KOPT-K1 (cell line): Measurements from ENCODE around the gene PJA1.

ENCODE experiments used
- H3K27ac ChIP-seq: fragments of 200-600 bp; sonication (generic); 2 replicates; pipeline ENCODE4 v1.5.1; 2016; ENCODE audit warnings: antibody characterized with exemption, mild to moderate bottlenecking, low read depth, low read length; ENCODE audit not compliant: poor library complexity, severe bottlenecking
- H3K36me3 ChIP-seq: fragments of 200-600 bp; sonication (generic); 2 replicates; pipeline ENCODE4 v1.5.1; 2017; ENCODE audit warnings: antibody characterized with exemption, mild to moderate bottlenecking, low read length, moderate library complexity; ENCODE audit not compliant: insufficient read depth
- H3K9me3 ChIP-seq: fragments of 200-600 bp; sonication (generic); 2 replicates; pipeline ENCODE4 v1.5.1; 2017; ENCODE audit warnings: antibody characterized with exemption, low read length, mild to moderate bottlenecking; ENCODE audit not compliant: insufficient read depth, poor library complexity, severe bottlenecking

The PJA1 gene

DNA sequence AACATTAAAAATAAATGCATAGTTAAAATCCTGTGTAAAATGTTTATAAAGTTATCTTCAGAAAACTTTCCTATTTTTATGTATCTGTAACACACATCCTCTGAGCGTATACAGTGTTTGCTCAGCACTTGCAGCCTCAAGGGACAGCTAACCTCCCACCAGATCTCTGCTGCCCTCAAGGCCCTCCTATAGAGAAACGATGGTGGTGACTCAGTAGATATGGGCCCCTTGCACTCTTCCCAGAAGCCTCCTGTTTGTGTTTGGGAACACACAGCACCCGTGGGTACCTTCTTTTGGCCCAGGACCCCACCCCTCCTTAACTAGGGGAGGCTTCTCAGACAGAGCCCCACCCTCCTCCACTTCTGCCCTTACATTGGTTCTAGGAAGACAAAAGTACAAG, 26.7 kb downstream of the PJA1 start:
- Histone ChIP-seq H3K9me3 (no peaks in the 10 kb centered on the region), H3K36me3 (no peaks in the 10 kb centered on the region), H3K27ac (no peak overlapping the region)

DNA sequence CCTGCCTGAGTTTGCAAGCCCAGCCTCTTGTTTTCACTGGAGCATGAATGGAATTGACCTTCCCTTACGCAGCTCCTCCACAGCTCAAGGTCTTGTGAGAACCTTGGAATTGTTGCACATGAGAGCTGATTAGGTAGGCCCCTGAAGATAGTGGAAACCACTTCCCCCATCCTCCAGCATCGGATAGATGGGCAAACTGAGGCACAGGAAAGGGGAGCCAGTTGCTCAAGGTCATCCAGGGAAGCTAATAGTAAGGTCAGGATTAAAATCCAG, 27.2 kb downstream of the PJA1 start:
- Histone ChIP-seq H3K36me3 (no peaks in the 10 kb centered on the region), H3K9me3 (no peaks in the 10 kb centered on the region), H3K27ac (no peak overlapping the region)

- no peak overlapping the region for H3K27ac ChIP-seq
- H3K9me3 ChIP-seq, result no peaks in the 10 kb centered on the region
Observed at GRCh38 chrX:69137371-69138117, 27.7 kb downstream of the PJA1 start.

GRCh38 chrX:69136546-69137331, 28.5 kb downstream of the PJA1 start:
- H3K27ac ChIP-seq, result no peak overlapping the region
- H3K36me3 ChIP-seq, result no peaks in the 10 kb centered on the region
- no peaks in the 10 kb centered on the region for H3K9me3 ChIP-seq

More at GRCh38 chrX:69137371-69138117, 27.7 kb downstream of the PJA1 start:
- H3K36me3 ChIP-seq, result no peaks in the 10 kb centered on the region

- Histone ChIP-seq H3K9me3 (no peaks in the 10 kb centered on the region), H3K36me3 (no peaks in the 10 kb centered on the region), H3K27ac (no peak overlapping the region)
Observed at GRCh38 chrX:69133921-69134542, 31.2 kb downstream of the PJA1 start.

- H3K9me3 ChIP-seq, result no peaks in the 10 kb centered on the region
- no peaks in the 10 kb centered on the region for H3K36me3 ChIP-seq
- H3K27ac ChIP-seq, result no peak overlapping the region
Observed at GRCh38 chrX:69131886-69132285, 33.4 kb downstream of the PJA1 start.

DNA sequence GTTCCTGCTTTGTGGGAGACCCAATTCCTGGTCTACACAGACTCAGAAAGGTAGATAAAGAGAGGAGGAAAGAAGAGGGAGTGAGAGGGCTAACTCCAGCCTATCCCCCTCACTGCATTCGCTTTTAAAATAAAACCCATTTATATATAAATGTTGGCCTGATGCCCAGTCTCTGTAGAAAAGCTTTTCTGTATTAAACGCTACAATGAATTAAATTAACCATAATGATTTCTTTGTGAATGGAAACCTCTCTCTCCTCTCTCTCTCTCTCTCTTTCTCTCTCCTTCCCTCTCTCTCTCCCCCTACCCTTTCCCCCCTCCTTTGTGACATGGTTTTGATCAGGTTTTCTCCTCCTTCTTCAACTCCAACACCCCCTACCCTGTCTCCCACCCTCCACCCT, 34.8 kb downstream of the PJA1 start:
- Histone ChIP-seq H3K9me3 (no peaks in the 10 kb centered on the region), H3K27ac (no peak overlapping the region)

DNA sequence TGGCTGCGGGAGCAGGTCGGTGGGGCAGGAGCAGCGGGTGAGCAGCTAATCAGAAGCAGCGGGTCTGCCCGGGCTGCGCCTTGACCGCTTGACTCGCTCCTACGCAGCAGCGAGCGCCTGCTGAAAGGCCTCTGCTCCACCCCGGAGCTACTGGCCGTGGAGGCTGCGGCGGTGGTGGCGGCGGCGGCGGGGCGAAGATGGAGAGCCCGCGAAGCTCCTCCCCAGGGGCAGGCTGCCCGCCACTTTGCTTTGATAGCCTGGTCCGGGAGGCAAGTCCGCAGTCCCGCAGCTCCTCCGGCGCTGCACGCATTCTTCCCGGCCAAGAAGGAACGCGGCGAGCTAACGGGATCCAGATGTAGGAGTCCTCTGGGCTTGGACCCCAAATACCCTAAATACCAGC, 36.7 kb downstream of the PJA1 start:
- H3K27ac ChIP-seq, result no peak overlapping the region
- no peaks in the 10 kb centered on the region for H3K9me3 ChIP-seq
- no peaks in the 10 kb centered on the region for H3K36me3 ChIP-seq

More for the DNA sequence above, 34.8 kb downstream of the PJA1 start:
- no peaks in the 10 kb centered on the region for H3K36me3 ChIP-seq

DNA sequence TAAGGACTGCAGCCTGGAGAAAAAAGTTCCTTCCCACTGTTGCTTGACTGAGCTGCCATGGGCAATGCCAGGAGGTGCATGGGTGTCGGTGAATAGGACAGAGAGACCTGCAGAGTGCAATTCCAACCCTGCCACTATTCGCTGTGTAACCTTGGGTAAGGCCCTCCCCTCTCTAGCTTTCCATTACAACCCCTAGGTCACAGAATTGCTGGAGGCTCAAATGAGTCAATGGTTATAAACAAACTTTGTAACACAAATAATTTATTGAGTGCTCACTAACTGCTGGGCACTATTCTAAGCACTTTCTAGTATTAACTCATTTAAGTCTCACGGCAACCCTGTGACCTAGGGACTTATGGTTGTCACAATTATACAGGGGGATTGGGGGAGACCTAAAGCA, 37.8 kb downstream of the PJA1 start:
- no peaks in the 10 kb centered on the region for H3K9me3 ChIP-seq
- H3K27ac ChIP-seq, result no peak overlapping the region
- no peaks in the 10 kb centered on the region for H3K36me3 ChIP-seq

DNA sequence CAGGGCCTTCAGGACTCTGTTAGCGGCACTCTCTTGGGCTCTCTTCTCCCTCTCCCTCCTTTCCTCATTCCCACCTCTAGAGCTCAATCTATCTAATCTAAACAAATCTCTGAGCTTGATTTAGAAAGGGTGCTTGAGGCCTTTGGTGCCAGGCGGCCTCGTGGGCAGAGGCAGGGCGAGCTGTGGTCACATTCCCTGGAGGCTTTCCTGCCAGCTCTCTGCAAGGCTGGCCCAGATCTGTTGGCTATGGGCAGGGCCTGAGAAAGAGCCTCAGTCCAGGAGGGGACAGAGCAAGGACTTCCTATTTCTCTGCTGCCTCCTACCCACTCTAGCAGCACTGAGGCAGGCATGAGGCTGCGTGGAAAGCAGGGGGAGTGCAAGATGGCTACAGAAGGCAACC, 38.6 kb downstream of the PJA1 start:
- Histone ChIP-seq H3K36me3 (no peaks in the 10 kb centered on the region), H3K27ac (no peak overlapping the region), H3K9me3 (no peaks in the 10 kb centered on the region)

- H3K36me3 ChIP-seq, result no peaks in the 10 kb centered on the region
- H3K9me3 ChIP-seq, result no peaks in the 10 kb centered on the region
- H3K27ac ChIP-seq, result no peak overlapping the region
Observed at GRCh38 chrX:69125094-69125493, 40.2 kb downstream of the PJA1 start.

DNA sequence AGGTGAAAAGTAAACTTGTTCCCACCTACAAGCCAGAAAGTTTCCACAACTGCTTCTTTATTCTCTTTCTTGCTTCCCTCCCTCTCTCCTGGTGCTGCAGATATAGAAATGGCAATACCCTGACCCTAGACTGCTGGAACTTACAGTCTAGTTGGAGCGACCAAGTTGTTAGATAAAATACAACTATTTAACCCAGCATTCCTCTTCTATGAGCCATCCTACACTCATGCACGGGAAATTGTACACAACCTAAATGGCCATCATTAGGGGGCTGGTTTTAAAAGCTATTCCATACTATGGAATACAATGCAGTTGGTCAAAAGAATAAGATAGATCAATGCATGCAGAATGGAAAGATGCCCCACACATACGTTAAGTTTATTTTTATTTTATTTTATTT, 41.1 kb downstream of the PJA1 start:
- H3K27ac ChIP-seq, result no peak overlapping the region
- no peaks in the 10 kb centered on the region for H3K36me3 ChIP-seq
- no peaks in the 10 kb centered on the region for H3K9me3 ChIP-seq

DNA sequence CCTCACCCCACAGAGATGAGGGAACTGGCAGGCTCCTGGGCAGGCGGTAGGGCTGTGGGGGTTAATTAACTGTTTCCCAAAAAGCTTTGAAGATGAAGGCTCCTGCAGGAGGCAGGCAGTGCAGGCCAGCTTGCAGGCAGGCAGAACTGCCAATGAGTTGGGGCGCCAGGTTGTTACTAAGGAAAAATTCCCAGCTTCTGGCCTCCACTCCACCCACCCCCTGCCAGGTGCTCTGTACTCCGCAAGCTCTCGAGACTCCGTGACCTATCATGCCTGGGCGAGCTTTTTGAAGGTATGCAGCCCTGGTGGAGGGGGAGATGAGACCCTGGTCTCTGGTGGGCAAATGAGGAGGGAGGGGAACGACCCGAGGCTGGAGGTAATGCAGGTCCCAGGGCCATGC, 41.8 kb downstream of the PJA1 start:
- Histone ChIP-seq H3K9me3 (no peaks in the 10 kb centered on the region), H3K36me3 (no peaks in the 10 kb centered on the region), H3K27ac (no peak overlapping the region)

- H3K27ac ChIP-seq, result no peak overlapping the region
- H3K9me3 ChIP-seq, result no peaks in the 10 kb centered on the region
- no peaks in the 10 kb centered on the region for H3K36me3 ChIP-seq
Observed at GRCh38 chrX:69121321-69122000, 43.8 kb downstream of the PJA1 start.

GRCh38 chrX:69120476-69120875, 44.8 kb downstream of the PJA1 start:
- H3K36me3 ChIP-seq, result no peaks in the 10 kb centered on the region
- H3K27ac ChIP-seq, result no peak overlapping the region
- no peaks in the 10 kb centered on the region for H3K9me3 ChIP-seq
